Stimulated activated CD8-positive, alpha-beta memory T cell treated with anti-CD3 and anti-CD28 coated beads, Interleukin-12 subunit alpha, Interleukin-12 subunit beta, amount 100 ng/mL, for 24 hours (primary cell): ENCODE results near the gene USP47.

ENCODE experiments used
- DNase-seq: peaks from one replicate; pipeline ENCODE4 v3.0.0-alpha.2; 2020; ENCODE audit errors: extremely low read depth

Gene USP47

GRCh38 chr11:11864803-11865202 lies 23.0 kb downstream of the USP47 start:
- DNase-seq: no peak

DNA sequence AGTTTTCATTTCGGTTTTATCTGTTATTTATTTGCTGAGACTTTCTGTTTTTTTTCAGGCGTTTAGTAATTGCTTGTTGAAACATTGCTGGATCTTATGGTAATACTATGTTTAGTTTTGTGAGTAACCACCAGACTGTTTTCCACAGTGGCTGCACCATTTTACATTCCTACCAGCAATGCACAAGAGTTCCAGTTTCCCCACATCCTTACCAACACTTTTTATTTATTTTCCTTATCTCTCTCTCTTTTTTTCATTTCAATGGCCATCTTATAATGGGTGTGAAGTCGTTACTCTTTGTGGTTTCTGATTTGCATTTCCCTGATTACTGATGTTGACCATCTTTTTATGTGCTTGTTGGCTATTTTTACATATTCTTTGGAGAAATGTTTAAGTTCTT lies 23.7 kb downstream of the USP47 start:
- DNase-seq: no peak

GRCh38 chr11:11866203-11866602 lies 24.4 kb downstream of the USP47 start:
- no peak for DNase-seq

DNA sequence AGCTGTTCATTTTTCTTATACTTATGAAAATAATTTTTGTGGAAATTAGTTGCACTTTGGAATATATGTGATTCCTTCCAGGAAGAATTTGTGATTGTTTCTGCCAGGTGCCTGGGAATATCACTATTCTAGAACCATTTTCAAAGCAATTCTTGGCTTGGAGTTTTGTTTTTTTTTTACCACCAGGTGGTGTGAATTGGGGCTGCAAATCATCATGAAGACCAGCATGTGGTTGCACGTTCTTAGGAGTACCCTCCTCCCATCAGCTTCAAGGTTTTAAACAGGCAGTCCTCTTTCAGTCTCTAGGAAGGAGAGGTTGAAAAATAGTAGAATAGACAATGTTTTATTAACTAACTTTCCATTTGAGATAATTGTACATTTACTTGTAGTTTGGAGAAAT lies 25.9 kb downstream of the USP47 start:
- DNase-seq: no peak

- no peak for DNase-seq
Observed at GRCh38 chr11:11871991-11872401, 30.2 kb downstream of the USP47 start.

GRCh38 chr11:11876458-11876857 lies 34.7 kb downstream of the USP47 start:
- DNase-seq: no peak

GRCh38 chr11:11880179-11880578 lies 38.4 kb downstream of the USP47 start:
- no peak for DNase-seq

DNA sequence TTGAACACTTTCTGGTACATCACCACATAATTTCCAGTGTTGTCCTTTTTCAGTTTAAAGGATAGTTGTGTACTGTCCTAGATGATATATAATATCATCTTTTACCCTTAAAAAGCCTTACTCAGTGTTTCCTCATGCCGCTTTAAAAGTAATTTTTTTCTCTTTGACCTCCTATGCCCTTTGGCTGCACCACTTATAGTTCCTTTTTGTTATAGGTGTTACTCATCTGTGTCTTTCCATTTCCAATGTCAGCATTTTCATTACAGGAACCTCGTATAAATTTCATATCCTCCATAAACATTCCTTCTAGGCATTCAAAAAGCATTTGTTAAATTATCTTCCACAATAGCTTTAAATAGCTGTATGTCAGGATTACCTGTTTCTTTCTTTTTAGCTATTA lies 40.8 kb downstream of the USP47 start:
- no peak for DNase-seq

- DNase-seq: no peak
Observed at GRCh38 chr11:11884351-11884750, 42.6 kb downstream of the USP47 start.

DNA sequence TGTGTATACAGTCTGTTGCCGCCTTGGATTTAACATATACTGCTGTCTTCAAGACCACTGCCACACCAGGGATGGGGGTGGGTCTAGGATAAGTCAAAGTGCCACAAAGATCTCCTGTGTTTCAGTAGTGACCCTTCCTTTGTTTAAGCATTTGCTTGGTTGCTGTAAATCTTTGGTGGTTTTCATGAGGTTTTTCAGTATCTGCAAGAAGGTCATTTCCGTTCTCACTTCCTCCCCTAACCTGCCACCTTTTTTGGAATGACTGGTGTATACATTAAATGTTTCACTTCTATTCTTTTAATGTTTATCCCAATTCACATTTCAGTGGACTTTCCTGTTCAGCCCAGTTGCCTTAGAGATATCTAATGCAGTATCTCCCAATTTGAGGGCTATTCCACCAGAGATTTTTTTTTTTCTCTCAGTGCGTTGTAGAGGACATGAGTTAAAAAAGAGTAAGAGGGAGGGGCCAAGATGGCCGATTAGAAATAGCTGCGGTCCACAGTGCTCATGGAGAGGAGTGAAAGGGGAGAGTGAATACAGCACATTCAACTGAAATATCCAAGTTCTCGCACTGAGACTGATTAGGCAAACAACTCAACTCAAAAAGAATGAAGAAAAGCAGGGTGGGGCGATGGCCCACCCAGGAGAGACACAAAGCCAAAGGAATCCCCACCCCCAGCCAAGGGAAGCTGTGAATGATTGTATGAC lies 43.2 kb downstream of the USP47 start:
- no peak for DNase-seq

- DNase-seq: no peak
Observed at GRCh38 chr11:11894486-11894885, 52.7 kb downstream of the USP47 start.

GRCh38 chr11:11895672-11896071 lies 53.9 kb downstream of the USP47 start:
- no peak for DNase-seq

DNA sequence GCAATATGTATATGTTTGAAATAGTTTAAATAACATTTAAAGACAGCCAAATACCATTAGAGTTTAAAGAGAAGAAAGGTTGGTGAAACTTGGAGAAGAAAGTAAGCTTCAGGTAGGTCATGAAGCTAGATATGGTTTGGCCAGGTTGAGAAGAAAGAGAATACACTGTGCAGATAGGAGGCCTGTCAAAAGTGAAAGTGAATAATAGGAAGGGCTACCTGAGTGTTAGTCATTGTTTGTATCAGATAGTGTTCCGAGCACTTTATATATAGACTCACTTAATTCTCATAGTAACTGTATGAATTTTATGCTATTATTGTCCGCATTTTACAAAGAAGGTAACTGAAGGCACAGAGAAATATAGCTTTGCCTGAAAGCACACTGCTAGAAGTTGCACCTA lies 56.9 kb downstream of the USP47 start:
- DNase-seq: no peak

- DNase-seq: no peak
Observed at GRCh38 chr11:11899401-11899800, 57.6 kb downstream of the USP47 start.

DNA sequence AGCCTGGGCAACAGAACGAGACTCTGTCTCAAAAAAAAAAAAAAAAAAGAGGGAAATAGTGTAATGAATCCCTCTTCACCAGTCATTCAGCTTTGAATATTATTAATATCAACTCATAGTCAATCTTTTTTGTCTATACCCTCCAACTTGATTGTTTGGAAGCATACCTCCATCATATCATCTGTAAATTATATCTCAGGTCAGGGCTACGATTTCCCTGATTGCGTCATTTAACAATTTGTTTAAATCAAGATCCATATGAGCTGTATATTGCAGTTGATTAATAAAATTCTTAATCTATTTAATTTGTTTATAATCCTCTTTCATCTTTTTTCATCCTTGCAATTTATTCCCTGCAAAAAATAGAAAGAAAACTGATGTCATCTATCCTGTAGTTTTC lies 60.2 kb downstream of the USP47 start:
- DNase-seq: no peak

DNA sequence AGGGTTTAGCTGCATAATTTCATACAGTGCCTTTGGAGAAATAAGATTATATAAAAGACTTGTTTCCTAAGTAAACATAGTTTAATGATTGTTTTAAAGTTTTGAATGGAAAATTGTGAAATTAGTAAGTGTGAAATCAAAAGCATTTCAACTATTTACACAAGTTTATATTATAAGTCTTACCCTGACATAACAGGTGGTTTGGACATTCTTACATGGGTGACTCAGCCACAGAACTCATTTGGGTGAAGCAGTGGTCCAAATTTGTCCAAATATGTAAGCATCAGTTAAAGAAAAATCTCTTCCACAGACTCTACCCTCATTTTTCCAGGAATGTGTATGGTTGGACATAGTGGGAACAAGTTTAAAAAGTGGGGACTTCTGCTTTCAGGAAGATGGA lies 68.0 kb downstream of the USP47 start:
- no peak for DNase-seq

GRCh38 chr11:11910541-11910940 lies 68.8 kb downstream of the USP47 start:
- no peak for DNase-seq

DNA sequence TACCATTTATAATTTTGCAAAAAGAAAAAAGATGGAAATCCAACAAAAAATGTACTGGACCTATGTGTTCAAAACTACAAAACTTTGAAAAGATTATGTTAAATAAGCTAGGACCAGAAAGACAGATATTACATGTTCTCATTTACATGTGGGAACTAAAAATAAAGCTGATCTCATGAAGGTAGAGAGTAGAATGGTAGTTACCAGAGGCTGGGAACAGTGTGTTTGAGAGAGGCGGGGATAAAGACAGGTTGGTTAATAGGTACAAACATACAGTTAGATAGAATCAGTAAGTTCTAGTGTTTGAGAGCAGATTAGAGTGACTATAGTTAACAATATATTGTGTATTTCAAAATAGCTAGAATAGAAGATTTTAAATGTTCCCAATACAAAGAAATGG lies 71.6 kb downstream of the USP47 start:
- DNase-seq: no peak

DNA sequence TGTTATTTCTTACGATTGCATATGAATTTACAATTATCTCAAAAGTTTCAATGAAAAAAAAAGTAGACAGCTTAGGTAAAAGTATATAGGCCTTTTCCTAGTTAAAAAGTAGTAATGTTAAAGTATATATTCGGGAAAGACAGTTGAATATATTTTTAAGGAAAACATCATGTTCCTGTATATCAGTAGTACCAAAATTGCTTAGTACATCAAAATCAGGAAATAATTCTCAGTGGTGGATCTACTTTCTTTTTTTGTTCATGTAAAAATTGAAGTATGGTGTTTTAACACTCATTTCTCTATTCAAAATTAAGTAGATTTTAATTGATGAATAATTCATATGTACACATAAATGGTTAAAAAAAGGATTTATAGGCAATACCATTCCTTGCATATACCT lies 73.9 kb downstream of the USP47 start:
- DNase-seq: no peak

DNA sequence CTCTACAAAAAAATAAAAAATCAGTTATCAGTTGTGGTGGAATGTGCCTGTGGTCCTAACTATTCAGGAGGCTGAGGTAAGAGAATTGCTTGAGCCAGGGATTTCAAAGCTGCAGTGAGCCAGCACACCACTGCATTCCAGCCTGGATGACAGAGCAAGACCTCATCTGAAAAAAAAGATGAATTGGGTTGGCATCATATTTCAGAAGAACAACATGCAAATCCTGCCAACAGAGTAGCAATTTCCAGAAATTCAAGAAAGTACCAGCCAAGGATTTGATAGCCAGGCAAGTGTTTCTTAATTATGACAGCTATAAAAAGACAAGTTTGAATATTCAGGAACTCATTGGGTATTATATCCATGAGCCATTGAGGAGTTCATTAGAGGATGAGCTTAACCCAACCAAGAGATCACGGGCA lies 75.2 kb downstream of the USP47 start:
- DNase-seq: no peak

GRCh38 chr11:11923828-11924227 lies 82.1 kb downstream of the USP47 start:
- DNase-seq: no peak

DNA sequence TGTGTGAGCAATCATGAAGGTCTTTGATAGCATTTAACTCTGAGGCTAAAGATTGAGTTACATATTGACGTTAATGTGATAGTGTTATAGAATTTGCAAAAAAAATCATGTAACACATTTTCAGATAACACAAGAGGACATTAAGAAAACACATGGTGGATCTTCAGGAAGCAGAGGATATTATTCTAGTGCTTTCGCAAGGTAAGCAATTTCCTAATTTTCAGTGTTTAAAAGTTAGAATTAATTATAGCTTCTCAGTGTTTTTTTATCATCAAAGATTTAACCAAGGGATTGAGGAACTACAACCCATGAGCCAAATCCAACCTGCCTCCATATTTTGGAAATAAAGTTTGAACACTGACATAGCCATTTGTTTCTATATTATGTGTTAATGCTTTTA lies 88.1 kb downstream of the USP47 start:
- no peak for DNase-seq

DNA sequence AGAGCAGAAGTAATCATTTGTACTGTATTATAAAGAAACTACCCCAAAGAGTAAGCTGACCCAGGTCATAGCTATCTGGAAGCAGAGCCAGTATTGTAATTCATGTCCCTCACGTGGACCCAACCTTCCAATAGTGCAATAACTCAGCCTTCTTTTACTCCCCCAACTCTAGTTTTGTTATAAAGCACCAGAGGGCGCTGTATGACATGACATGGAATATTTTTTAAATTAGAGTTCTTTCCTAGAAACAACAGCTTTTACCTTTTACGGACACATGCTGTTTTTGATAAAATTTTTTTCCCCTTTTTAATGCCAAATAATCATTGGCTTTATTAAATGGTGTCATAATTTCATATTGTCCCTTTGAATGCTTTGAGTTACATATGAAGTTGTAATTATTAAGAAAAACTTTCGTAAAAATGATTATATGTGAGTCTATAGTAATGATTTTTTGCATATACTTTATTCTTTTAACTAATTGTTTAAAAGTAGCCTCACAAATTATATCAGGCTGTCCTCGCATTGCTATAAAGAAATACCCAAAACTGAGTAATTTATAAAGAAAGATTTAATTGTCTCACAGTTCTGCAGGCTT lies 89.8 kb downstream of the USP47 start:
- no peak for DNase-seq

DNA sequence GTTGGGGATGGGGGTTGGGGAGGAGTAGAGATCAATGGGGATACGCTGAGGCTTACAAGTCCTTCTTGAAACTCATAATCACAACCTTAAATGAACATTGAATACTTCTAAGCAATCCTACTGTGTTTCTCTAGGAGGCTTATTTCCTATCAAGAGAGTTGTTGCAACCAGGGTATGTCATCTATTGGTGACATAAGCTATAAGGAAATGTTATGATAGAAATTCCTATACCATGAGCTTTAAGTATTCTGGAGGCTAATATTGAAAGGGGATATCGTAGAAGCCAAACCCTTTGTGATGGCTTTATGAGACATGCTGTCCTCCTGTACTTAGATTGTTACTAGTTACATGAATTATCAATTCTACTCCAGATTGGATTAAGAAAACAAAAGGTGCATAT lies 93.8 kb downstream of the USP47 start:
- no peak for DNase-seq
